HuH-7.5 (cell line): ENCODE data around the gene KRTAP10-10.
"Not testable (repeated sequence)": the region's sequence is repeated elsewhere in the genome, so short reads cannot be mapped to it uniquely, and the experiment has no call there.

ENCODE experiments used
- DNase-seq: peaks from one replicate; pipeline ENCODE4 v3.0.0; 2011; ENCODE audit warnings: low spot score

The KRTAP10-10 gene

GRCh38 chr21:44684077-44684476 is 46.9 kb downstream of the KRTAP10-10 start:
- no peak for DNase-seq

GRCh38 chr21:44684483-44684882 is 47.3 kb downstream of the KRTAP10-10 start:
- DNase-seq, result no peak

DNA sequence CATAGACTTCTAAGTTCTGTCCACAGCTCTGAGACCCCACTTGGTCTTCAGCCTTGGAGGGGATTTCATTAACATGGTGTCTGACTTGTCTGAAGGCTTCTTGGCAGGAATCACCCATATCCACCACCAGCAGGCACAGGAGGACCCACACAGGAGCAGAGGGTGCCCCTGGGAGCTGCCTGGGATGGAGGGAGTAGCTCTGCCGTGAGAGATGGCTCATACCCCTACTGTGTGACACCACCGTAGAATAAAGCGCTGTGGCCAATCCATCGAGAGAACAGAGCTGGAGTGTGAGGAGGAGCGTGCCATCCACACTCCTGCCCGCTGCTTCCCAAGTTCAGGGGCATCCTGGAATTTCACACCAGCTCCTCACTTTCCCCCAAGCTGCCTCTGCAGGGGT is 47.9 kb downstream of the KRTAP10-10 start:
- not testable (repeated sequence) for DNase-seq

DNA sequence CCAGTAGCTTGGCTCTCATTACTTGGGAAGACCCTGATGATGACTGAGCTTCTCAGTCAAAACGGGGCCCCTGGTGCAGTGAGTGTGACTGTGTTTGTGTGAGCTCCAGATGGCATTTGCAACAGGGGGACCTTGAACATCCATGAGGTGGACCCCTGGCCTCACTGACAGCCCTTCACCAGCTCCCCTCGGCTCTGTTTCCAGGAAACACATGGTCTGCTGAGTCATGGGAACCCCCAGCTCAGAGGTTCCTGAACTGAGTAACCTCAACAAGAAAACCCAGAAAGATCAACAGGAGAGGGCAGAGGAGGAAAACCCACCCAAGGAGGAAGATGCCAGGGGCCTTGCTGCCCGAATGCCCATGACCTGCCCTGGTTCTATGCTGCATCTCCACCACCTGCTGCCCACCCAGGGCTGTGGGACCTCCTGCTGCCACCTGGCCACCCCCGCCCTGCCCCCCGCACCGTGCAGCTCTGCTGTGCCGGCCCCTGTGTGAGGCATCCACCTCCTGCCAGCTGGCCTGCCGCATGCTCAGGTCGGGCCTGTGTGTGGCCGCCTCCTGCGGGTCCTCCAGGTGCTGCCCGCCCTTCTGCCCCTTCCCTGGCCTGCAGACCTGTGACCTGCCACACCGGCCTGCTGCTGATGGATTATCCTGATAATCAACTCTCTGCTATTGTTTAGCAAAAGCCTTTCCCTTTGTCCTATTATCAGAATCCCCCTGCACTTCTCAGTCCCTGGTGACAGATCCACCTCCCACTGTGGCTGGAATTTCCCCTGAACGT is 49.0 kb downstream of the KRTAP10-10 start:
- DNase-seq, result no peak

- DNase-seq, result no peak
Measured at GRCh38 chr21:44686843-44687561, 49.8 kb downstream of the KRTAP10-10 start.

DNA sequence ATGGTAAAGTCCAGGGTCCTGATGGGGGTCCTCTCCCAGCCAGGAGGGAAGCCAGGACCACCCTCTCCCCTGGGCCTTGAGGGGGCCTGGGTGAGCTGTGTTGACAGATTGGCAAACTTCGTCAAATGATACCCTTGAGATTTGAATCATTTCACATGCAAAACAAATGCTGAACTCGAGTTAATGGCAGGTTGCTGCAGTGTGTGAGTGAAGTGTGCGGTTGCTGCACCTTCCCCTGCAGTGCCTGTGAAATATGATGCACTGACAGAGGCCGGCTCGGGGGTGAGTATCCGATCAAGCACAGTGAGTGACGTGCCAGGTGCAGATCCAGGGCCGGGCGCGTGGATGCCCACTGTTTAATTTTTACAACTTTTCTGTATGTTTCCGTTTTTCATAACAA is 50.5 kb downstream of the KRTAP10-10 start:
- no peak for DNase-seq
